Activated naive CD8-positive, alpha-beta T cell treated with anti-CD3 and anti-CD28 coated beads, Interleukin-2, amount 10 ng/mL, durations not matched to agents 7 days and 5 days (primary cell): ENCODE measurements around the gene MAMLD1. TPM values are rescaled to one million over a fixed set of nuclear protein-coding genes. Genes with fewer than 3 reads are reported as not detected.

ENCODE experiments used
- ATAC-seq: fragments of 150-1000 bp; cut with Tn5 transposase; one replicate; pipeline ENCODE4 v1.10.0; 2021; ENCODE audit warnings: low read depth, moderate library complexity
- POLR2A ChIA-PET: fragments of 350-600 bp; sonication (Branson Sonifier 250); formaldehyde crosslinking; loops from one replicate; lab custom pipeline; 2021; ENCODE audit warnings: antibody characterized with exemption; lab: Charles Lee
- DNase-seq: peaks from one replicate; pipeline ENCODE4 v3.0.0; 2021
- H3K27ac Mint-ChIP-seq: one replicate; pipeline ENCODE4 v1.8.0; 2022; ENCODE audit warnings: mild to moderate bottlenecking, mixed read lengths
- H3K27me3 Mint-ChIP-seq: one replicate; pipeline ENCODE4 v1.8.0; 2022; ENCODE audit warnings: mild to moderate bottlenecking, moderate library complexity, mixed read lengths
- H3K36me3 Mint-ChIP-seq: one replicate; pipeline ENCODE4 v1.8.0; 2021; ENCODE audit warnings: mild to moderate bottlenecking, mixed read lengths
- H3K4me1 Mint-ChIP-seq: one replicate; pipeline ENCODE4 v1.8.0; 2021; ENCODE audit warnings: mixed read lengths
- H3K4me3 Mint-ChIP-seq: one replicate; pipeline ENCODE4 v1.8.0; 2022; ENCODE audit warnings: mild to moderate bottlenecking, moderate library complexity, mixed read lengths
- H3K9me3 Mint-ChIP-seq: one replicate; pipeline ENCODE4 v1.8.0; 2021; ENCODE audit warnings: mixed read lengths
- total RNA-seq, 2 experiments: library from RNA; stranded (reverse); gene quantifications; one replicate each; pipeline ENCODE4 v1.2.3, GENCODE V29; 2021

The MAMLD1 gene
- total RNA-seq, 2 experiments from 2014 or later, result 1.6 to 2.5 TPM

DNA sequence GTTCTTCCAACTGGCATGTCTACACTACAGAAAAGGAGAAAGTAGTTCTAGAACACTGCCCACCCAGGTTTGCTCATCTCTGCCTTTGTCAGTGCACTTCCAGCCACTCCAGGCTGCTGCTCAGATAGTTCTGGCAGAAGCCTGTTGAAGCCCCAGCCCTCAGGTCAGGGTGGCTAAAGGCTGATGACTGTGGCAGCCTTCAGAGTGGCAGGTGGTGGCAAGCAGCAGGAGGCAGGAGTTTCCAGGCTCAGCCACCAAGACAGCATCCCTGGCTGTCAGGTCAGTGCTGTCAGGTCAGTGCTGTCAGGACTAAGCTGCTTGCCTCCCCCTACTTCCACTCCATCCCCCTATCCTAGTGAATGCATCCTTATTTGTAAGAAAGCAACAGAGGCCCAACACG lies 100.4 kb downstream of the MAMLD1 start:
- peaks cover 3% of the 10 kb centered on the region for H3K9me3 Mint-ChIP-seq
- peaks cover 11% of the 10 kb centered on the region for H3K4me1 Mint-ChIP-seq
- H3K27me3 Mint-ChIP-seq, result no peaks in the 10 kb centered on the region
- POLR2A ChIA-PET, result no interaction called here
- no peak overlapping the region for H3K27ac Mint-ChIP-seq
- H3K36me3 Mint-ChIP-seq, result no peaks in the 10 kb centered on the region
- ATAC-seq (no peak), DNase-seq (no peak)
- H3K4me3 Mint-ChIP-seq, result no peak overlapping the region

DNA sequence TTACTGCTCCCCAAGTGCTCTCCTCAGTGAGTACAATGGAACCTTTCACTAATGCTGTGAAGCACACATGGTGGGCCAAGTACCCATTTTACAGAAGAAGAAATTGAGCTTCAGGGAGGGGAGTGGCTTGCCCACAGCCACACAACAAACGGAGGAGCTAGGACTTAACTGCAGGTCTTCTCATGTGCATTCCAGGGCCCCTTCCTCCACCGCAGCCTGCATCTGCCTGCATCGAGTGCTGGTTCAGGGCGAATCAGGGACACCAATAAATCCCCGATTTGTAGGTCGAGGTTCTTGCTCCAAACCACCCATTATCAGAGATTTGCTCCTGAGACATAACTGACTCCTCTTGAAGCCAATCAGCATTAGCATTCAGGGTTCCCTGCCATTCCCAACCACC lies 100.9 kb downstream of the MAMLD1 start:
- Mint-ChIP-seq H3K27ac (no peak overlapping the region), H3K27me3 (no peaks in the 10 kb centered on the region), H3K9me3 (peaks cover 3% of the 10 kb centered on the region), H3K4me3 (no peak overlapping the region), H3K36me3 (no peaks in the 10 kb centered on the region), H3K4me1 (peaks cover 6% of the 10 kb centered on the region)
- DNase-seq, result no peak
- POLR2A ChIA-PET, result no interaction called here
- ATAC-seq, result no peak

DNA sequence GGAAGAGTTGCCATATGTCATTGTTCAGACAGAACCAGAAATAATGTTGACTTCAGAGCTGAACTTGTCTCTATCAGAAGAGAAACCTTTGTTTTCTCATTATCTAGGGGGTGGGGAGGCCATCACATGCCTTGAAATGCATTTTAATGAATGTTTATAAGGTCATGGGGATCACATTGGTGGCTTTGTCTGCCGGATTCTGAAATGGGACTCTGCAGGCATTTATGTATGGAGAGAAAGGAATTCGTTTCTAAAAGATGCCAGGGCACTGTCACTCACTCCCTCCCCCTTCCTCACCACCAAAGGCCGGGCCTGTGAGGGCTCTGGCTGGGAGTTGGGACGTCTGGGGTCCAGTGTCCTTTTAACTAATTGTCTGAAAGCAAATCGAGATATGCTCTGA lies 102.2 kb downstream of the MAMLD1 start:
- POLR2A ChIA-PET, result no interaction called here
- no peak overlapping the region for H3K4me3 Mint-ChIP-seq
- ATAC-seq (no peak), DNase-seq (no peak)
- H3K27me3 Mint-ChIP-seq, result no peaks in the 10 kb centered on the region
- H3K4me1 Mint-ChIP-seq, result no peaks in the 10 kb centered on the region
- H3K27ac Mint-ChIP-seq, result no peak overlapping the region
- H3K36me3 Mint-ChIP-seq, result no peaks in the 10 kb centered on the region
- H3K9me3 Mint-ChIP-seq, result peaks cover 3% of the 10 kb centered on the region

DNA sequence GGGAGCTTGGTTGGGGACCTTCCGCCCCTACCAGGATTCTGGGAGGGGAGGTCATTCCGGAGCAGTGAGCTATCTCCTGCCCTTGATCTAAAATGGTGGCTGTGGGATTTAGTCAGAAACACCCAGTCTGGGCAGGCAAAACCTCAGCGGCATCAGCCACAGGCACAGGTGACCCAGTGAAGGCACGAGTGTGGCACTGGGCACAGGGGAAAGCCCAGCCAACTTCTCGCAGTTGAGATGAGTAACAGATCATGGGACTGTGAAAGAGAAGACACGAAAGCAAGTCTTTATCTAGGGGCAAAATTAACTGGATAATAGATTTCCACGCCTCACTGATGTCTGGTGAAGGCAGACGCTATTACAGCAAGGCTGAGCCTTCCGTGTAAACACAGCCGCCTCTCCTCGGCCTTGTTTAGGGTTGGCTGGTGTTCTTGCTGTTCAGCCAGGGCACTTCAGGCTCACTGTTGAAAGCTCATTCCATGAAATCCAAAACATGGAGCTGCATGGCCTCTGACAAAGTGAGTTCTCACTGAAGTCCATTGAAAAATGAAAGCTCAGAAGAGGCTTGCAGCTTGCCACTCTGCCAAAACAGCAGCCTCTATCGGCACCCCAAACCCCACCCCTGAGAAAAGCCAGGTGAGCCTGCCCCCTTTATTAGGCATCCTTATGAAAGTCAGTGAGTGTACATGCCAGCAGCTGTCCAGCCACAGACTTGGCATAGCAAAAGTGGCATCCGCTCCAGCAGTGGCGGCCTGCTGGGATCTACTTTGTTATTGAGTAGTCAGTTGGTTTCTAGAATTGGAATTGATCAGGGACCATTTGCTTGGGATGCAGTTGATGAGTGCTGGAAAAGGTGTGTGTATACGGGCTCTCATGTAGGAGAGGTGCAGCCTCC lies 103.0 kb downstream of the MAMLD1 start:
- DNase-seq (no peak), ATAC-seq (no peak)
- Mint-ChIP-seq H3K4me3 (no peak overlapping the region), H3K27ac (no peak overlapping the region), H3K36me3 (no peaks in the 10 kb centered on the region), H3K9me3 (peaks cover 3% of the 10 kb centered on the region), H3K4me1 (no peaks in the 10 kb centered on the region), H3K27me3 (no peaks in the 10 kb centered on the region)
- POLR2A ChIA-PET, result interaction anchor here (1.2 kb wide), 1 partner anchor 12 kb away, joined by 4 read pairs; no protein-coding TSS in a partner anchor

DNA sequence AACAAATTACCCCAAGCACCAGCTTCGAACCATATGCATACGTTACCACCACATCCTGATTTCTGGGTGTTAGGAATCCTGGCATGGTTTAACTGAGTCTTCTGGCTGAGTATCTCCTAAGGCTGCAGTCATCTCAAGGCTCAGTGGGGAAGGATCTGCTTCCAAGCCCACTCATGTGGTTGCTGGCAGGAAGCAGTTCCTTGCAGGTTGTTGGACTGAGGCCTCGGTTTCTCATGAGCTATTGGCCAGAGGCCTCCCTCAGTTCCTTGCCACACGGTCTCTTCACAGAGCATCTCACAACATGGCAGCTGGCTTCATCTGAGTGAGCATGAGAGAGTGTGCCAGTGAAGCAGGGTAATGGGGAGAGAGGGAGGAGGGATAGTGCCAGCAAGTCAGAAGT lies 109.2 kb downstream of the MAMLD1 start:
- H3K4me3 Mint-ChIP-seq, result no peak overlapping the region
- H3K9me3 Mint-ChIP-seq, result no peaks in the 10 kb centered on the region
- H3K27ac Mint-ChIP-seq, result no peak overlapping the region
- no peak for DNase-seq
- H3K27me3 Mint-ChIP-seq, result no peaks in the 10 kb centered on the region
- no peak for ATAC-seq
- POLR2A ChIA-PET, result no interaction called here
- peaks cover 2% of the 10 kb centered on the region for H3K36me3 Mint-ChIP-seq
- peaks cover 5% of the 10 kb centered on the region for H3K4me1 Mint-ChIP-seq

DNA sequence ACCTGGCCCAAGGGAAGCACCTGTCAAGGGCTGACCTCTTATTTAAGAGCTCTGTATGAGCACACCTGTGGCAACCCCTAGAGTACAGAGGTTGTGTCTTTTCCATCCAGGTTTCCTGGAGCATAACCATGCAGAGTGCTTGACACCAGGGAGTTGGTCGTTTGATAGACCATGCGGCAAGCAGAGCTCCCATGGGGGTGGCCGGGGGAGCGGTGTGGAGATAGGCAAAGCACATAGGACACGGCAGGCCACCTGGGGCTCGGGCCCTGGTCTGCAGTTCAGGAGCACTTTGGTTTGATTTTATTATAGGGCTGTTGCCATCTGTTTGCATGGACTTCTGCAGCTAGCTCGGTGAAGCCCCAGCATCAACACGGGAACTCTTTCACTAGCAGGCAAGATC lies 110.3 kb downstream of the MAMLD1 start:
- ATAC-seq, result no peak
- no peak overlapping the region for H3K27ac Mint-ChIP-seq
- H3K36me3 Mint-ChIP-seq, result peaks cover 2% of the 10 kb centered on the region
- no peak for DNase-seq
- peaks cover 14% of the 10 kb centered on the region for H3K4me1 Mint-ChIP-seq
- H3K27me3 Mint-ChIP-seq, result no peaks in the 10 kb centered on the region
- H3K4me3 Mint-ChIP-seq, result no peak overlapping the region
- H3K9me3 Mint-ChIP-seq, result no peaks in the 10 kb centered on the region
- POLR2A ChIA-PET, result no interaction called here

DNA sequence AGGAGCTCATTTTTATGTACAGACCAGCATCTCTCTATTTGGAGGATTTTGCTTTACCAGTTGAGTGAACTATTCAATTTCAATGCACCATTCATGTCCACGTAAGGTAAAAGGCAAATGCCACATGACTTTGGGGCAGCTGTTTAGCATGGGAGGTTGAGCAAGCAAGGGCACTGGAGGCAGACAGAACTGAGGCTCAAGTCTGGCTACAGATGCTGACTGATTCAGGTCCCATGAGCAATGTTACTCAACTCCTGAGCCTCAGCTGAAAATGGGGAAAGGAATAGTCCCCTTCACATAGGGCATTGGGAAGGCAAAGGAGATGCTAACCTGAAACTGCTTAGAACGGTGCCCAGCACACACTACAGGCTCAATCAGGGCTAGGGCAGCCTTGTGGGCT lies 112.3 kb downstream of the MAMLD1 start:
- H3K4me1 Mint-ChIP-seq, result peaks cover 28% of the 10 kb centered on the region
- no peak overlapping the region for H3K4me3 Mint-ChIP-seq
- no peak overlapping the region for H3K27ac Mint-ChIP-seq
- peaks cover 2% of the 10 kb centered on the region for H3K36me3 Mint-ChIP-seq
- H3K9me3 Mint-ChIP-seq, result no peaks in the 10 kb centered on the region
- H3K27me3 Mint-ChIP-seq, result no peaks in the 10 kb centered on the region
- DNase-seq, result no peak
- ATAC-seq, result no peak
- POLR2A ChIA-PET, result no interaction called here

DNA sequence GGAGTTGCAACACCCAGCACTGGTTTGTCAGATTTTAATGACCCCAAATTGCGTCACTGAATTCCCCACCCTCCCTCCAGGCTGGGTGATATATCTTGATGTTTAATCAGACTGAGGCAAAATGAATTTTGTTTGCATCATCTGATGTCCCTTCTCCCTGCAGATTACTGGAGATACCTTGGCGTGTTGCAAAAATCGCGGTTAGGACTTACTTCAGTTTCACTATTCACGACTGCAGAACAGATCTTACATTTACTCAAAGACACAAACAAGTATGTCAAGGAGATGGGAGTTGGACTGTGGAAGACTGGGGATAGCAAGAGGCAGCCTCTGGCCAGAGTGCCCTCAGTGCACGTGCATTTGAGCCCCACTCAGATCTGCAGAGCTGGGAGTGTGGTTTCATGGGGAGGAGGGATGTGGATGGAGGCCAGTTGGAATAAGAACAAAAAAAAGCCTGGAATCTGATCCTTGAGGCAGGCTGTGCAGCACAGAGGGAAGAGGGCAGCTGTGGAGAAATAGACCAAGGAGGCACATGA lies 113.1 kb downstream of the MAMLD1 start:
- Mint-ChIP-seq H3K9me3 (no peaks in the 10 kb centered on the region), H3K4me3 (no peak overlapping the region), H3K4me1 (peaks cover 28% of the 10 kb centered on the region), H3K27ac (no peak overlapping the region), H3K36me3 (peaks cover 2% of the 10 kb centered on the region), H3K27me3 (no peaks in the 10 kb centered on the region)
- ATAC-seq (no peak), DNase-seq (no peak)
- POLR2A ChIA-PET, result no interaction called here

DNA sequence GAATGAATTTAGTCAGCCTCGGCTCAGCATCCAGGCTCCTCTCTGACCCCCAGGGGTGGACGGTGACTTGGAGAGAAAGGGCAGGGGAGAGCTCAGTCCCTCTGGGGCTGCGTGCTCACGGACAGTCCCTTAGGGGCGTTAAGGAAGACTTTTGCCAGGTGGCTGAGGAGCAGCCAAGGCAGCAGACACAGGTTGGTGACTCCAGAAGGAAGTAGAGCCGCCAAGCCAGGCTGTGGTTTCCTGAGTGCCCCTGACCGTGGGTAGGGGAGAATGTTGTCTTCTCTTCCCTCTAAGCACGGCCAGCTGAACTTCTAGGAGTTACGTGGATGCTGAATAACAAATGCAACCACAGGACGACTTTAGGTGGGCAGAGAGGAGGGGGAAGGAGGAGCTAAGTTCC lies 114.3 kb downstream of the MAMLD1 start:
- no peaks in the 10 kb centered on the region for H3K27me3 Mint-ChIP-seq
- no peaks in the 10 kb centered on the region for H3K9me3 Mint-ChIP-seq
- no peak for DNase-seq
- POLR2A ChIA-PET, result interaction anchor here (1.5 kb wide), 1 partner anchor 10 kb away, joined by 4 read pairs; no protein-coding TSS in a partner anchor
- ATAC-seq, result no peak
- H3K36me3 Mint-ChIP-seq, result peaks cover 2% of the 10 kb centered on the region
- no peak overlapping the region for H3K4me3 Mint-ChIP-seq
- peak overlapping the region; percentile 86 for H3K27ac Mint-ChIP-seq
- H3K4me1 Mint-ChIP-seq, result peaks cover 32% of the 10 kb centered on the region

DNA sequence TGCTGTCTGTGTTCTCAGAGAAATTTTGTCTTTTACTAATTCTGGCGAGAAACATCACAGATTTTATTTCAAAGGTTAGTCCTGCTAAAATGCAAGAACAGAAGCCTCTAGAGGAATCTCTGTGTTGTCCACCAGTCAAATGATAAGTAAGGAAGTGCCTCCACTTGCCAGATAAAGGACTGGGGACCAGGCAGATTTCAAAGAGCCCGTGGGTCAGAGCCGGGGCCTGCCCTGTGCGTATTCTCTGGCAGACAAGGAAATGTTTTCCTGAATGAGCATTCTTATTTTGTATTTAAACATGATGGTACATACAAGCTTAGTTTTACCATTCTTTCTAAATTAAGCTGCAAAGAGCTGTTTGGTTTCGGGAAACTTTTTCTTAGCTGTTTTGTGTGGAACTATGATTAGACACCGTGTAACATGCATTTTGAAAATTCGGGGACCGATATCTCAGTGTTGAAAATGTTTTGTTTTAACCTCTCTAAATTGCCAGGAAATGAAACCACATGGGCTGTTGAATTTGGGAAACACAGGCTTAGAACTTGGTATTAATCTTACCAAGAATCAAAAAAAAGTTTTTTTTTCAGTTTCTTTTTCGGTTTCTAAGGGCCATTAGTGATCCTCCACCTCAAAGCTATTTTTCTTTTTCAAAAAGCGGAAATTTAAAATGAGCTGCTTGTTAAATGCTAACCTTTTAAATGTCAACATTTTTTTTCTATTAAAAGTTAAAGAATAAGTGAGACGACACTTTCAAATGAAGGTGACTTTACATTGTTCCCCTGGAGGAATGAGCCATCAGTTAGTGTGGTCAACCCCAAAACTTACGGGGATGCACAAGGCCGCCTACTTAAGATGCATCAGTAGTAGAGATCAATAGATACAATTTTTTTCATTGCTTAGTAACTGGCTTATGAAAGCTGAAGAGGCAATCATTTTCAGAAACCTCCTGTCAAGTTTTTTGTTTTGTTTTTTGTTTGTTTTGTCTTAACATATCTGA lies 115.7 kb downstream of the MAMLD1 start:
- H3K9me3 Mint-ChIP-seq, result no peaks in the 10 kb centered on the region
- POLR2A ChIA-PET, result interaction anchor here (0.9 to 1.5 kb wide), 3 partner anchors 12 to 92 kb away, joined by 3 to 4 read pairs (median 4); no protein-coding TSS in a partner anchor
- peak overlapping the region; percentile 86 for H3K27ac Mint-ChIP-seq
- no peaks in the 10 kb centered on the region for H3K27me3 Mint-ChIP-seq
- H3K36me3 Mint-ChIP-seq, result peaks cover 2% of the 10 kb centered on the region
- peak; percentile 72 for ATAC-seq
- H3K4me1 Mint-ChIP-seq, result peaks cover 40% of the 10 kb centered on the region
- peak overlapping the region; percentile 65 for H3K4me3 Mint-ChIP-seq
- DNase-seq, result no peak

DNA sequence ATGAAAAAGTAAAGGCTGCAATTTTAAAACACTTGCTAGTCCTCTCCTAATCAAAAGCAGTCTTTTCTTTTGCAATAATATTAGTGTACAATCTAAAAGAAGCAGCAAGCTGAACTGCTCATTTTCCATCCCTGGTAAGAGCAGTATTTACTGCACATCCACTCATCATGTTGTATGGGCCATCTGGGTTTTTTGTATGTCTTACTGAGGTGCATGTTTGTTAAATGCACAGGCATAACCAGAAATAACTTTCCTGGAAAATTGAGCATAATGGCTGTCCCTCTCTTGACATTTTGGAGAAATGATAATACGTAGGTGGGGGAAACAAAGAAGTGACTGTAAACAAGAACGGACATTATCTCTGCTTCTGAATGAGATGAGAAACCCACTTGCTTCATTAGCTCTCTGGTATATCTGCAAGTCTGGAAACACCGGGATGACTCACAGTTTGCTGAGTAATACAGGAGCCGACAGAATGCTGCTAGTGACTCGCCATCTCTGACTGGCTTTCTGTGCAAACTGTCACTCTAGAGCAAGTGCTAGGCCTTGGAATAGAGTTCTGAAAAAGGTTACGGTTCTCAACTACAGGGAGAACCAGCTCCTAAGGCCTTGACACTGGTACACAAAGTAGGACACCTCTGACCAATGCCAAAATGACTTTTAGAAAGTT lies 119.6 kb downstream of the MAMLD1 start:
- DNase-seq (no peak), ATAC-seq (peak; percentile 55)
- no peaks in the 10 kb centered on the region for H3K27me3 Mint-ChIP-seq
- peaks cover 31% of the 10 kb centered on the region for H3K4me1 Mint-ChIP-seq
- H3K9me3 Mint-ChIP-seq, result no peaks in the 10 kb centered on the region
- no peaks in the 10 kb centered on the region for H3K36me3 Mint-ChIP-seq
- POLR2A ChIA-PET, result interaction anchor here (1.3 kb wide), 1 partner anchor 33 kb away, joined by 3 read pairs; no protein-coding TSS in a partner anchor
- peak overlapping the region; percentile 9 for H3K4me3 Mint-ChIP-seq
- H3K27ac Mint-ChIP-seq, result peak overlapping the region; percentile 43

DNA sequence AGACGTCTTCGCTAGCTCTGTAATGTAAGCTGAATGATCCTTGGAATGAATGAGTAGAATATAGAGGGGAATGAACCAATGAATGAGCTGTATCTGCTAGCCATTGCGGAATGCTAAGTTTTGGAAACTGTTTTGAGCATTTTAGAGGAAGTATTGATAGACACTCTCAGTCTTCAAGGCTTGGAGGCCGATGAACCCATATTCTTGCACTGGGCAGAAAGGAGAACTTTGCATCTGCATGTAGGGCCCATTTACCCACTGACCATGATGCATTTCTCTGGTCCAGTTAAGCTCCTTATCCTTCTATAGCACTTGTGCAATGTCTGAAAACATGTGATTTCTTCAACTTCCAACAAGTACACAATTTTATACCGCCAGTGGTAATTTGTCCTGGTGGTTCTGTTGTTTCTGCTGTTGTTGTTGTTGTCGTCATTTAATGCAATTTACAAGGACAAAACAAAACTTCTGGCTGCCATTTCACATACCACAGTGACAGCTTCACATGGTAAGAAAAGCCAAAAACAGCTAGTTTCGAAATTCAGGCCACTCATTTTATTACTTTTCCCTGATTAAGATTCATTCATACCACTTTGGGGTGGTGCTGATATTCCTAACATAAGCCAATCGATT lies 120.4 kb downstream of the MAMLD1 start:
- no peaks in the 10 kb centered on the region for H3K27me3 Mint-ChIP-seq
- DNase-seq, result no peak
- ATAC-seq, result no peak
- peaks cover 24% of the 10 kb centered on the region for H3K4me1 Mint-ChIP-seq
- no peak overlapping the region for H3K4me3 Mint-ChIP-seq
- POLR2A ChIA-PET, result no interaction called here
- H3K36me3 Mint-ChIP-seq, result no peaks in the 10 kb centered on the region
- peak overlapping the region; percentile 11 for H3K27ac Mint-ChIP-seq
- H3K9me3 Mint-ChIP-seq, result no peaks in the 10 kb centered on the region
